ENCODE data around the gene DDX24. TPM values are rescaled to one million over a fixed set of nuclear protein-coding genes. Genes with fewer than 3 reads are reported as not detected.

DDX24 gene
- polyA plus RNA-seq, 3 donors = 51.2 to 68.0 (median 53.8) TPM

GRCh38 chr14:94029671-94030203 lies 51.3 kb downstream of the DDX24 start:
- Mint-ChIP-seq H3K27me3 (ENCODE audit: low read depth in 3 of 3) (peaks cover 0 to 8% (median 5%) of the 10 kb centered on the region in 3 donors), H3K9me3 (peaks cover 0 to 1% (median 0%) of the 10 kb centered on the region in 7 donors), H3K4me3 (no peak overlapping the region), H3K36me3 (no peaks in the 10 kb centered on the region), H3K4me1 (peaks cover 38% of the 10 kb centered on the region), H3K27ac (peak overlapping the region in 5 of 7 donors; percentile 12 to 83 (median 65))
- Histone ChIP-seq H3K36me3 (replicated peaks in 1 of 2; ENCODE audit: control insufficient read depth in 1 of 2, insufficient read depth in 2 of 2, low read length in 2 of 2) (no peaks in the 10 kb centered on the region), H3K9ac (ENCODE audit: insufficient read depth, low read length, poor library complexity, severe bottlenecking) (no peak overlapping the region), H2AFZ (ENCODE audit: insufficient read depth, low read depth, low read length, poor library complexity, severe bottlenecking) (no peak overlapping the region), H3K27me3 (ENCODE audit: control insufficient read depth in 2 of 2, insufficient read depth in 2 of 2, low read length in 2 of 2) (no peaks in the 10 kb centered on the region), H3K4me2 (replicated peaks; ENCODE audit: extremely low read depth, low read length, poor library complexity, severe bottlenecking) (peak overlapping the region; percentile 14), H3K4me3 (replicated peaks in 1 of 3; ENCODE audit: low read depth in 2 of 3, low read length in 3 of 3) (peak overlapping the region in 1 of 3 experiments; percentile 13), H3K4me1 (ENCODE audit: control insufficient read depth in 1 of 2, insufficient read depth in 2 of 2, low read length in 2 of 2) (peaks cover 36 to 44% of the 10 kb centered on the region in 2 donors), H3K27ac (ENCODE audit: low read depth in 1 of 2, low read length in 2 of 2) (peak overlapping the region in 1 of 2 donors; percentile 17), H3K79me2 (ENCODE audit: insufficient read depth, low read length) (no peaks in the 10 kb centered on the region), H4K20me1 (ENCODE audit: insufficient read depth, low read length) (no peaks in the 10 kb centered on the region), H3K9me3 (replicated peaks in 1 of 2; ENCODE audit: control insufficient read depth in 1 of 2, insufficient read depth in 1 of 2, low read length in 2 of 2) (no peaks in the 10 kb centered on the region)
- TF ChIP-seq CTCF (IDR thresholded peaks at IDR 0.05) = no peak
- intact Hi-C loops (cut with micrococcal nuclease) = loop anchor here (5.0 to 10.0 kb wide), 3 partner anchors 53 to 145 kb away; partner anchors contain the start of genes DDX24 (in 1 of the 2), IFI27L1 (in 1 of the 2) and PPP4R4 (in 1 of the 2)
- 100% methylated on average over 6 of the region's 7 CpGs for WGBS (ENCODE audit: insufficient coverage)
- DNase-seq = no peak

- intact Hi-C loops (cut with micrococcal nuclease) = loop anchor here in 1 of 2 donors (5.0 kb wide), 2 partner anchors 53 to 103 kb away; partner anchors contain the start of genes DDX24 and IFI27L1
- Histone ChIP-seq H3K27ac (ENCODE audit: low read depth in 1 of 2, low read length in 2 of 2) (peak overlapping the region; percentile 4 to 17), H3K4me2 (replicated peaks; ENCODE audit: extremely low read depth, low read length, poor library complexity, severe bottlenecking) (peak overlapping the region; percentile 14), H3K9me3 (replicated peaks in 1 of 2; ENCODE audit: control insufficient read depth in 1 of 2, insufficient read depth in 1 of 2, low read length in 2 of 2) (no peaks in the 10 kb centered on the region), H4K20me1 (ENCODE audit: insufficient read depth, low read length) (no peaks in the 10 kb centered on the region), H3K36me3 (replicated peaks in 1 of 2; ENCODE audit: control insufficient read depth in 1 of 2, insufficient read depth in 2 of 2, low read length in 2 of 2) (no peaks in the 10 kb centered on the region), H3K27me3 (ENCODE audit: control insufficient read depth in 2 of 2, insufficient read depth in 2 of 2, low read length in 2 of 2) (no peaks in the 10 kb centered on the region), H3K4me1 (ENCODE audit: control insufficient read depth in 1 of 2, insufficient read depth in 2 of 2, low read length in 2 of 2) (peaks cover 36 to 44% of the 10 kb centered on the region in 2 donors), H3K4me3 (replicated peaks in 1 of 3; ENCODE audit: low read depth in 2 of 3, low read length in 3 of 3) (peak overlapping the region in 1 of 3 experiments; percentile 13), H3K79me2 (ENCODE audit: insufficient read depth, low read length) (no peaks in the 10 kb centered on the region), H3K9ac (ENCODE audit: insufficient read depth, low read length, poor library complexity, severe bottlenecking) (no peak overlapping the region), H2AFZ (ENCODE audit: insufficient read depth, low read depth, low read length, poor library complexity, severe bottlenecking) (no peak overlapping the region)
- H3K36me3 Mint-ChIP-seq = no peaks in the 10 kb centered on the region
- peak overlapping the region in 5 of 7 donors; percentile 9 to 83 (median 45) for H3K27ac Mint-ChIP-seq
- H3K4me1 Mint-ChIP-seq = peaks cover 38% of the 10 kb centered on the region
- no peaks in the 10 kb centered on the region for H3K9me3 Mint-ChIP-seq
- TF ChIP-seq CTCF (IDR thresholded peaks at IDR 0.05) = no peak
- DNase-seq = peak; percentile 60 to 76 (median 74)
- WGBS (ENCODE audit: insufficient coverage) = 0% methylated on average over 3 of the region's 4 CpGs
- H3K27me3 Mint-ChIP-seq (ENCODE audit: low read depth in 3 of 3) = peaks cover 0 to 8% (median 3%) of the 10 kb centered on the region in 3 donors
- H3K4me3 Mint-ChIP-seq = peak overlapping the region in 1 of 2 donors; percentile 42
Measured at GRCh38 chr14:94029265-94029664, 51.7 kb downstream of the DDX24 start.

Measured in CD14-positive monocyte (primary cell).